HG03159 (cell line): ENCODE measurements around the gene SLC2A14.
"Not testable (repeated sequence)": the region's sequence is repeated elsewhere in the genome, so short reads cannot be mapped to it uniquely, and the experiment has no call there.

Experiments
- ATAC-seq: cut with Tn5 transposase; IDR thresholded peaks from one replicate; pipeline ENCODE4 v1.9.1; 2021; ENCODE audit warnings: mild to moderate bottlenecking, moderate library complexity; ENCODE audit not compliant: unreplicated experiment

Gene SLC2A14

GRCh38 chr12:7872566-7873319 is at the start of gene SLC2A14:
TSS of gene SLC2A14 (minus strand) at chr12:7872915. CDS start at chr12:7869880, 3,035 bp downstream.
- ATAC-seq, result no peak

GRCh38 chr12:7921181-7921580 is 48.5 kb upstream of the SLC2A14 start:
- ATAC-seq, result not testable (repeated sequence)

- ATAC-seq, result not testable (repeated sequence)
These were observed 45.5 kb upstream of the SLC2A14 start for GRCh38 chr12:7918268-7918590.

GRCh38 chr12:7917392-7918267 is 44.9 kb upstream of the SLC2A14 start:
- ATAC-seq, result no peak

GRCh38 chr12:7916936-7917335 is 44.2 kb upstream of the SLC2A14 start:
- no peak for ATAC-seq

GRCh38 chr12:7915661-7916403 is 43.1 kb upstream of the SLC2A14 start:
- no peak for ATAC-seq

- ATAC-seq, result not testable (repeated sequence)
These were observed 37.4 kb upstream of the SLC2A14 start for GRCh38 chr12:7910106-7910505.

GRCh38 chr12:7907009-7907408 is 34.3 kb upstream of the SLC2A14 start:
- no peak for ATAC-seq

- not testable (repeated sequence) for ATAC-seq
These were observed 33.6 kb upstream of the SLC2A14 start for GRCh38 chr12:7906303-7906702.

- ATAC-seq, result not testable (repeated sequence)
These were observed 32.9 kb upstream of the SLC2A14 start for GRCh38 chr12:7905600-7906125.

- no peak for ATAC-seq
These were observed 32.4 kb upstream of the SLC2A14 start for GRCh38 chr12:7905071-7905470.

- not testable (repeated sequence) for ATAC-seq
These were observed 29.7 kb upstream of the SLC2A14 start for GRCh38 chr12:7902416-7902815.

GRCh38 chr12:7899755-7900154 is 27.0 kb upstream of the SLC2A14 start:
- no peak for ATAC-seq

GRCh38 chr12:7896726-7897125 is 24.0 kb upstream of the SLC2A14 start:
- ATAC-seq, result not testable (repeated sequence)

- ATAC-seq, result no peak
These were observed 19.7 kb upstream of the SLC2A14 start for GRCh38 chr12:7892186-7892980.

- ATAC-seq, result no peak
These were observed 12.0 kb upstream of the SLC2A14 start for GRCh38 chr12:7884689-7885088.

- not testable (repeated sequence) for ATAC-seq
These were observed 9.0 kb upstream of the SLC2A14 start for GRCh38 chr12:7881736-7882120.

GRCh38 chr12:7880952-7881735 is 8.4 kb upstream of the SLC2A14 start:
- not testable (repeated sequence) for ATAC-seq

GRCh38 chr12:7879246-7879645 is 6.5 kb upstream of the SLC2A14 start:
- no peak for ATAC-seq
